Brain microvascular endothelial cell (primary cell): Measurements from ENCODE around the gene EIF4A3.

Experiments used
- DNase-seq: peaks from one replicate; pipeline ENCODE4 v3.0.0-alpha.2; 2020
- H3K27ac ChIP-seq: fragments of 250-450 bp; sonication (Bioruptor Pico); 2 replicates; pipeline ENCODE4 v1.5.1; 2020; ENCODE audit warnings: mild to moderate bottlenecking, moderate library complexity
- H3K27me3 ChIP-seq: fragments of 250-450 bp; sonication (Bioruptor Pico); replicated peaks from 2 replicates; pipeline ENCODE4 v1.5.1; 2020; ENCODE audit warnings: mild to moderate bottlenecking
- H3K36me3 ChIP-seq: fragments of 250-450 bp; sonication (Bioruptor Pico); replicated peaks from 2 replicates; pipeline ENCODE4 v1.5.1; 2020; ENCODE audit warnings: mild to moderate bottlenecking
- H3K4me3 ChIP-seq: 2 replicates; pipeline ENCODE4 v1.5.1; 2011; ENCODE audit warnings: low read depth, mild to moderate bottlenecking, control low read depth, low read length, moderate library complexity
- CTCF ChIP-seq: IDR thresholded peaks from 2 replicates; pipeline ENCODE4 v1.5.1; 2011; ENCODE audit warnings: low read depth, mild to moderate bottlenecking, moderate library complexity, low read length, control low read depth, inconsistent platforms; ENCODE audit errors: missing control alignments
- in situ Hi-C: cut with HindIII; loops from 2 replicates; pipeline ENCODE4 v1.10.0; 2017; ENCODE audit warnings: low sequenced_read_pairs, low pct_ligation_motif_present

The EIF4A3 gene

GRCh38 chr17:80169784-80170500 is 23.0 kb upstream of the EIF4A3 start, which contains the start of gene CARD14:
Gene CARD14, plus strand, starts transcription at chr17:80170030. Its CDS starts 11,409 bp downstream, at chr17:80181439.
- no peak for TF ChIP-seq CTCF
- H3K36me3 ChIP-seq: no peaks in the 10 kb centered on the region
- in situ Hi-C loops: no loop called here
- H3K27ac ChIP-seq: no peak within 1 kb of the TSS
- no peak for DNase-seq
- H3K27me3 ChIP-seq: peaks cover 4% of the 10 kb centered on the region
- H3K4me3 ChIP-seq: no peak within 1 kb of the TSS

GRCh38 chr17:80169107-80169506 is 22.2 kb upstream of the EIF4A3 start:
- Histone ChIP-seq H3K27me3 (peaks cover 4% of the 10 kb centered on the region), H3K36me3 (no peaks in the 10 kb centered on the region), H3K4me3 (no peak overlapping the region), H3K27ac (no peak overlapping the region)
- no peak for DNase-seq
- no peak for TF ChIP-seq CTCF
- in situ Hi-C loops: no loop called here

- no peak for TF ChIP-seq CTCF
- in situ Hi-C loops: no loop called here
- H3K27me3 ChIP-seq: peaks cover 4% of the 10 kb centered on the region
- no peak overlapping the region for H3K4me3 ChIP-seq
- no peak overlapping the region for H3K27ac ChIP-seq
- DNase-seq: no peak
- no peaks in the 10 kb centered on the region for H3K36me3 ChIP-seq
Observed at GRCh38 chr17:80168371-80168770, 21.4 kb upstream of the EIF4A3 start.

- Histone ChIP-seq H3K27ac (no peak overlapping the region), H3K4me3 (no peak overlapping the region), H3K36me3 (no peaks in the 10 kb centered on the region), H3K27me3 (peaks cover 4% of the 10 kb centered on the region)
- DNase-seq: no peak
- in situ Hi-C loops: no loop called here
- no peak for TF ChIP-seq CTCF
Observed at GRCh38 chr17:80166446-80166845, 19.5 kb upstream of the EIF4A3 start.

GRCh38 chr17:80164185-80164584 is 17.3 kb upstream of the EIF4A3 start:
- in situ Hi-C loops: no loop called here
- H3K27me3 ChIP-seq: no peaks in the 10 kb centered on the region
- no peaks in the 10 kb centered on the region for H3K36me3 ChIP-seq
- no peak for DNase-seq
- no peak overlapping the region for H3K27ac ChIP-seq
- no peak overlapping the region for H3K4me3 ChIP-seq
- TF ChIP-seq CTCF: no peak

GRCh38 chr17:80163336-80163735 is 16.4 kb upstream of the EIF4A3 start:
- in situ Hi-C loops: no loop called here
- Histone ChIP-seq H3K4me3 (no peak overlapping the region), H3K36me3 (no peaks in the 10 kb centered on the region), H3K27me3 (no peaks in the 10 kb centered on the region), H3K27ac (no peak overlapping the region)
- no peak for DNase-seq
- TF ChIP-seq CTCF: no peak
